NB4 (cell line): ENCODE measurements around the gene ESR1.
"Not testable (repeated sequence)": the region's sequence is repeated elsewhere in the genome, so short reads cannot be mapped to it uniquely, and the experiment has no call there.

Source experiments
- DNase-seq: peaks from one replicate; pipeline ENCODE4 v3.0.0; 2010; ENCODE audit warnings: low read depth
- H3K4me3 ChIP-seq: one replicate; pipeline ENCODE4 v1.5.1; 2011; ENCODE audit warnings: mild to moderate bottlenecking, low read depth, low read length, moderate library complexity
- CTCF ChIP-seq: IDR thresholded peaks from one replicate; pipeline ENCODE4 v1.5.1; 2012; ENCODE audit warnings: low read depth, low read length
- MAX ChIP-seq: IDR thresholded peaks from 2 replicates; pipeline ENCODE4 v1.6.1; 2011; ENCODE audit warnings: low read depth, low read length
- MYC ChIP-seq: IDR thresholded peaks from 2 replicates; pipeline ENCODE4 v1.6.1; 2011; ENCODE audit warnings: low read depth, low read length
- POLR2A ChIP-seq: IDR thresholded peaks from 2 replicates; pipeline ENCODE4 v1.6.1; 2011; ENCODE audit warnings: mild to moderate bottlenecking; ENCODE audit not compliant: insufficient read length; ENCODE audit errors: extremely low read depth

The ESR1 gene

GRCh38 chr6:152022303-152022702 lies 214.8 kb downstream of the ESR1 start:
- TF ChIP-seq CTCF (no peak), POLR2A (no peak), MYC (no peak), MAX (no peak)
- DNase-seq = no peak
- no peak overlapping the region for H3K4me3 ChIP-seq

- H3K4me3 ChIP-seq = no peak overlapping the region
- no peak for DNase-seq
- TF ChIP-seq MYC = no peak
- no peak for TF ChIP-seq CTCF
- TF ChIP-seq MAX = no peak
- TF ChIP-seq POLR2A = no peak
Measured at GRCh38 chr6:152023613-152024012, 216.1 kb downstream of the ESR1 start.

- no peak overlapping the region for H3K4me3 ChIP-seq
- no peak for DNase-seq
Measured at GRCh38 chr6:152026291-152026690, 218.8 kb downstream of the ESR1 start.

GRCh38 chr6:152026744-152027143 lies 219.3 kb downstream of the ESR1 start:
- not testable (repeated sequence) for H3K4me3 ChIP-seq, DNase-seq

More at GRCh38 chr6:152026291-152026690, 218.8 kb downstream of the ESR1 start:
- TF ChIP-seq MYC (no peak), POLR2A (no peak), CTCF (no peak)

GRCh38 chr6:152033765-152034164 lies 226.3 kb downstream of the ESR1 start:
- not testable (repeated sequence) for H3K4me3 ChIP-seq, DNase-seq

- DNase-seq = no peak
- TF ChIP-seq POLR2A (no peak), CTCF (no peak), MYC (no peak), MAX (no peak)
Measured at GRCh38 chr6:152034631-152035030, 227.1 kb downstream of the ESR1 start.

GRCh38 chr6:152046118-152046517 lies 238.6 kb downstream of the ESR1 start:
- H3K4me3 ChIP-seq = no peak overlapping the region
- no peak for TF ChIP-seq POLR2A
- TF ChIP-seq MAX = no peak
- no peak for TF ChIP-seq MYC
- no peak for TF ChIP-seq CTCF
- no peak for DNase-seq

More at GRCh38 chr6:152034631-152035030, 227.1 kb downstream of the ESR1 start:
- H3K4me3 ChIP-seq = no peak overlapping the region
